H1 (cell line): Measurements from ENCODE around the gene AKT1. TPM values are rescaled to one million over a fixed set of nuclear protein-coding genes. Genes with fewer than 3 reads are reported as not detected.

Experiments used
- CTCF ChIA-PET: fragments of 300-600 bp; sonication (Branson Sonifier 250); formaldehyde crosslinking; loops from one replicate; lab custom pipeline; 2021; ENCODE audit not compliant: partially characterized antibody; lab: Charles Lee
- POLR2A ChIA-PET: fragments of 300-600 bp; sonication (Branson Sonifier 250); formaldehyde crosslinking; loops from one replicate; lab custom pipeline; 2021; ENCODE audit warnings: inconsistent platforms; ENCODE audit not compliant: partially characterized antibody; lab: Charles Lee
- DNase-seq, 2 experiments: peaks; one replicate each; pipeline versions ENCODE4 v3.0.0 to v3.0.0-alpha.2; 2010 to 2022; ENCODE audit warnings: low spot score in 2 of 2, low read depth in 1 of 2, mixed read lengths in 1 of 2
- FAIRE-seq: peaks from 2 replicates; lab custom pipeline; 2011; peaks lifted over from hg19 to GRCh38; lab: Jason Lieb, UNC
- H2AFZ ChIP-seq: 2 replicates; pipeline ENCODE4 v1.8.1; 2012; ENCODE audit warnings: low read length, inconsistent platforms
- H2AK5ac ChIP-seq: 2 replicates; pipeline ENCODE4 v1.6.1; 2013; ENCODE audit warnings: low read depth, low read length
- H2BK120ac ChIP-seq: replicated peaks from 2 replicates; pipeline ENCODE3; 2013; ENCODE audit warnings: low read depth, low read length, inconsistent platforms
- H2BK12ac ChIP-seq: 2 replicates; pipeline ENCODE4 v1.6.1; 2013; ENCODE audit warnings: low read depth, low read length
- H2BK15ac ChIP-seq: 2 replicates; pipeline ENCODE4 v1.6.1; 2013; ENCODE audit warnings: low read length
- H2BK20ac ChIP-seq: 2 replicates; pipeline ENCODE4 v1.6.1; 2013; ENCODE audit warnings: low read length
- H2BK5ac ChIP-seq: 2 replicates; pipeline ENCODE4 v1.6.1; 2013; ENCODE audit warnings: low read depth, low read length
- H3K14ac ChIP-seq: 2 replicates; pipeline ENCODE4 v1.6.1; 2013; ENCODE audit warnings: inconsistent platforms; ENCODE audit not compliant: insufficient read length
- H3K18ac ChIP-seq: 2 replicates; pipeline ENCODE4 v1.6.1; 2013; ENCODE audit warnings: low read length; ENCODE audit errors: extremely low read depth
- H3K23ac ChIP-seq: 2 replicates; pipeline ENCODE4 v1.6.1; 2013; ENCODE audit warnings: inconsistent platforms; ENCODE audit not compliant: insufficient read length
- H3K23me2 ChIP-seq: 2 replicates; pipeline ENCODE4 v1.6.1; 2013; ENCODE audit warnings: low read depth, low read length
- H3K27ac ChIP-seq: 2 replicates; pipeline ENCODE4 v1.6.1; 2011; ENCODE audit warnings: low read depth, low read length, inconsistent platforms
- H3K27me3 ChIP-seq, 4 experiments: replicated peaks in 1 of 4; 1 replicate in 1 of 4; 2 replicates in 3 of 4; pipeline versions ENCODE4 v1.6.1 to v1.8.1; 2011 to 2013; ENCODE audit warnings: low read length in 3 of 4, mild to moderate bottlenecking in 3 of 4, inconsistent platforms in 2 of 4, mixed read lengths in 2 of 4, moderate library complexity in 1 of 4; ENCODE audit not compliant: control insufficient read depth in 3 of 4, insufficient read depth in 3 of 4; ENCODE audit errors: extremely low read depth in 1 of 4
- H3K36me3 ChIP-seq, 4 experiments: 2 replicates each; pipeline versions ENCODE4 v1.6.1 to v1.8.1; 2011 to 2013; ENCODE audit warnings: mild to moderate bottlenecking in 4 of 4, low read length in 3 of 4, moderate library complexity in 2 of 4, control low read depth in 1 of 4, inconsistent platforms in 1 of 4; ENCODE audit not compliant: insufficient read depth in 4 of 4, control insufficient read depth in 2 of 4
- H3K4ac ChIP-seq: replicated peaks from 2 replicates; pipeline ENCODE3; 2013; ENCODE audit warnings: low read length, low read depth, mixed read lengths, inconsistent platforms; ENCODE audit not compliant: insufficient read length
- H3K4me1 ChIP-seq, 4 experiments: replicated peaks in 1 of 4; 1 replicate in 1 of 4; 2 replicates in 3 of 4; pipeline versions ENCODE4 v1.6.1 to v1.8.1; 2011 to 2013; ENCODE audit warnings: low read length in 3 of 4, inconsistent platforms in 2 of 4, mixed read lengths in 1 of 4; ENCODE audit not compliant: insufficient read depth in 4 of 4, control insufficient read depth in 3 of 4
- H3K4me2 ChIP-seq, 2 experiments: 2 replicates each; pipeline versions ENCODE4 v1.6.1 to v1.8.1; 2011 to 2013; ENCODE audit warnings: low read depth in 2 of 2, low read length in 2 of 2, control low read depth in 1 of 2, inconsistent platforms in 1 of 2, mild to moderate bottlenecking in 1 of 2; ENCODE audit not compliant: insufficient read depth in 1 of 2
- H3K4me3 ChIP-seq, 4 experiments: fragments of 200-600, 300-600 bp in 1 of 4; sonication (generic), shearing (Covaris generic), sonication (Bioruptor Twin) in 1 of 4; 2 replicates each; pipeline versions ENCODE4 v1.5.1 to v1.8.1; 2011 to 2016; ENCODE audit warnings: low read length in 4 of 4, low read depth in 3 of 4, control low read depth in 2 of 4, inconsistent platforms in 2 of 4, mild to moderate bottlenecking in 2 of 4, mixed read lengths in 1 of 4, moderate library complexity in 1 of 4; ENCODE audit not compliant: insufficient read depth in 2 of 4; ENCODE audit errors: extremely low read depth in 1 of 4
- H3K56ac ChIP-seq: replicated peaks from 2 replicates; pipeline ENCODE3; 2013; ENCODE audit warnings: low read depth, mild to moderate bottlenecking, mixed read lengths, low read length, inconsistent platforms; ENCODE audit not compliant: insufficient read length
- H3K79me1 ChIP-seq: 2 replicates; pipeline ENCODE4 v1.6.1; 2013; ENCODE audit warnings: low read depth, low read length, control low read depth
- H3K79me2 ChIP-seq, 2 experiments: 2 replicates each; pipeline versions ENCODE4 v1.6.1 to v1.8.1; 2012 to 2013; ENCODE audit warnings: low read length in 2 of 2, mild to moderate bottlenecking in 2 of 2, inconsistent platforms in 1 of 2; ENCODE audit not compliant: insufficient read depth in 2 of 2, control insufficient read depth in 1 of 2
- H3K9ac ChIP-seq, 4 experiments: replicated peaks in 1 of 4; 1 replicate in 1 of 4; 2 replicates in 3 of 4; pipeline versions ENCODE4 v1.6.1 to v1.8.1; 2011 to 2013; ENCODE audit warnings: low read depth in 3 of 4, low read length in 3 of 4, control low read depth in 2 of 4, mild to moderate bottlenecking in 2 of 4, moderate library complexity in 2 of 4, inconsistent platforms in 1 of 4; ENCODE audit errors: extremely low read depth in 1 of 4
- H3K9me3 ChIP-seq, 2 experiments: 2 replicates each; pipeline versions ENCODE4 v1.6.1 to v1.8.1; 2012 to 2013; ENCODE audit warnings: mild to moderate bottlenecking in 2 of 2, moderate library complexity in 2 of 2, control low read depth in 1 of 2, inconsistent platforms in 1 of 2, low read depth in 1 of 2, low read length in 1 of 2, mixed read lengths in 1 of 2; ENCODE audit not compliant: insufficient read depth in 2 of 2
- H4K20me1 ChIP-seq, 2 experiments: replicated peaks in 1 of 2; 2 replicates each; pipeline versions ENCODE3 to v1.8.1; 2011 to 2013; ENCODE audit warnings: inconsistent platforms in 2 of 2, low read length in 2 of 2, mild to moderate bottlenecking in 1 of 2; ENCODE audit not compliant: insufficient read depth in 2 of 2, control insufficient read depth in 1 of 2
- H4K5ac ChIP-seq: 2 replicates; pipeline ENCODE4 v1.6.1; 2013; ENCODE audit warnings: low read length, low read depth, mixed read lengths, inconsistent platforms; ENCODE audit not compliant: insufficient read length
- H4K8ac ChIP-seq: 2 replicates; pipeline ENCODE4 v1.8.0; 2013; ENCODE audit warnings: mild to moderate bottlenecking, moderate library complexity, low read length, inconsistent platforms; ENCODE audit not compliant: insufficient read depth; ENCODE audit errors: extremely low read depth
- H4K91ac ChIP-seq: replicated peaks from 2 replicates; pipeline ENCODE3; 2013; ENCODE audit warnings: low read length, mixed read lengths, inconsistent platforms; ENCODE audit not compliant: insufficient read length
- CEBPB ChIP-seq: IDR thresholded peaks from 2 replicates; pipeline ENCODE4 v1.6.1; 2012; ENCODE audit warnings: low read depth, low read length
- CTCF ChIP-seq, 3 experiments: IDR thresholded peaks; 1 replicate in 2 of 3; 2 replicates in 1 of 3; pipeline versions ENCODE4 v1.5.1 to v1.6.1; 2011; ENCODE audit warnings: low read length in 3 of 3, mild to moderate bottlenecking in 3 of 3, inconsistent platforms in 2 of 3, low read depth in 1 of 3, moderate library complexity in 1 of 3; ENCODE audit not compliant: insufficient read depth in 1 of 3; ENCODE audit errors: control extremely low read depth in 1 of 3
- KDM1A ChIP-seq: fragments of 200-600, 300-600 bp; sonication (generic); IDR thresholded peaks from 2 replicates; pipeline ENCODE4 v1.7.1; 2016; ENCODE audit warnings: mild to moderate bottlenecking, low read length, borderline replicate concordance
- MAFK ChIP-seq: IDR thresholded peaks from 2 replicates; pipeline ENCODE4 v1.6.1; 2012; ENCODE audit warnings: low read depth, mild to moderate bottlenecking, improper control_type of control experiment, low read length
- SAP30 ChIP-seq: fragments of 300-600 bp; sonication (generic); IDR thresholded peaks from 2 replicates; pipeline ENCODE4 v1.7.1; 2012; ENCODE audit warnings: low read length, moderate library complexity, mild to moderate bottlenecking, inconsistent platforms; ENCODE audit not compliant: insufficient read depth, insufficient replicate concordance
- WGBS, 2 experiments: shearing (Covaris generic) in 1 of 2; methylation state at CpG; one replicate each; pipeline versions ENCODE4 v1.1.6 to v1.1.7; 2013 to 2015; ENCODE audit warnings: low lambda C conversion rate in 2 of 2, mixed read lengths in 2 of 2, inconsistent platforms in 1 of 2, low coverage in 1 of 2, missing lambda C conversion rate in 1 of 2; ENCODE audit not compliant: insufficient replicate concordance in 2 of 2, insufficient coverage in 1 of 2, insufficient read length in 1 of 2; ENCODE audit errors: extremely low coverage in 1 of 2, missing lambda C conversion rate in 1 of 2; 5-methylcytosine and 5-hydroxymethylcytosine counted together
- polyA plus RNA-seq, 7 experiments: library from polyadenylated mRNA; depleted of rRNA in 3 of 7; stranded (reverse) in 5 of 7; unstranded in 2 of 7; fragments of >200 nt in 5 of 7; fragments of 200-250 nt in 2 of 7; gene quantifications; 1 replicate in 5 of 7; 2 replicates in 1 of 7; 4 replicates in 1 of 7; pipeline versions ENCODE4 v1.2.1 to v1.2.3, GENCODE V29; 2011 to 2013; ENCODE audit warnings: missing spikeins in 2 of 7, mixed read lengths in 2 of 7
- total RNA-seq: library from RNA; stranded (reverse); fragmentation: NEBNext Ultra II Directional; extraction: Animal tissue kit (Norgen Biotek cat#: 25700); gene quantifications from 2 replicates; pipeline ENCODE4 v1.2.1, GENCODE V29; 2021

AKT1 gene
- total and polyA plus RNA-seq, 2 of the 8 experiments (the other 6 are each of a cell fraction or from before 2014, with no cell fraction given), result 68.1 to 71.5 TPM

- Histone ChIP-seq H4K8ac (peak overlapping the region; percentile 57; the same call in 1 of the 2 replicates), H3K36me3 (no peaks in the 10 kb centered on the region), H3K4me3 (no peak overlapping the region), H2BK20ac (peak overlapping the region; percentile 18; the same call in 1 of the 2 replicates), H3K14ac (no peak overlapping the region), H3K79me1 (0 out of 2 replicates have a peak, but pooled peaks cover 2% of the 10 kb centered on the region), H3K4ac (no peak overlapping the region), H3K4me1 (peaks cover 4 to 42% (median 34%) of the 10 kb centered on the region in 4 experiments), H3K27me3 (peaks cover 20 to 77% (median 61%) of the 10 kb centered on the region in 4 experiments), H2BK12ac (no peak overlapping the region), H4K5ac (no peak overlapping the region), H3K79me2 (peaks cover 0 to under 1% of the 10 kb centered on the region in 2 experiments; a peak in 1 of 4 replicates), H2BK120ac (no peak overlapping the region), H3K23me2 (peaks cover 24% of the 10 kb centered on the region), H3K27ac (no peak overlapping the region), H3K4me2 (peak overlapping the region; percentile 90 to 92; a peak in 2 of 4 replicates), H2BK15ac (0 out of 2 replicates have a peak overlapping the region, but pooled peaks have one; percentile 72), H4K91ac (no peak overlapping the region), H3K9ac (no peak overlapping the region; a peak in 1 of 7 replicates), H2AK5ac (no peak overlapping the region), H4K20me1 (peaks cover 7 to 17% of the 10 kb centered on the region in 2 experiments), H3K23ac (no peak overlapping the region), H3K18ac (0 out of 2 replicates have a peak overlapping the region, but pooled peaks have one; percentile 48), H2AFZ (no peak overlapping the region), H3K56ac (no peak overlapping the region), H3K9me3 (no peaks in the 10 kb centered on the region), H2BK5ac (no peak overlapping the region)
- DNase-seq, result no peak
- CTCF ChIA-PET, result interaction anchor here (0.8 to 11.1 kb wide), 7 partner anchors 20 to 75 kb away, joined by 3 to 110 read pairs (median 7); no protein-coding TSS in a partner anchor
- POLR2A ChIA-PET, result interaction anchor here (0.9 to 2.3 kb wide), 5 partner anchors 28 to 121 kb away, joined by 3 to 7 read pairs (median 4); partner anchors contain the start of gene SIVA1
- 74% methylated on average over 16 of the region's 16 CpGs; no CpG with 5 or more reads in 1 of the 2 experiments for WGBS, 2 experiments
- no peak for FAIRE-seq
- TF ChIP-seq CEBPB, result no peak
- no peak for TF ChIP-seq MAFK
- TF ChIP-seq SAP30, result no peak
- TF ChIP-seq CTCF (IDR thresholded peaks at IDR 0.05; ENCODE audit: control extremely low read depth in 1 of 3, insufficient read depth in 1 of 3, low read depth in 1 of 3, low read length in 3 of 3), result no peak
- TF ChIP-seq KDM1A, result no peak
Measured at GRCh38 chr14:104798300-104799243, 3.0 kb upstream of the AKT1 start.
